Measurements from ENCODE around the gene PLEKHA8.

PLEKHA8 gene

GRCh38 chr7:30041526-30042269, 13.5 kb downstream of the PLEKHA8 start:
- POLR2A ChIA-PET, result no interaction called here
- CTCF ChIA-PET, result no interaction called here
- no peak for DNase-seq (ENCODE audit: extremely low spot score)
- no peak for TF ChIP-seq FOXK2 (IDR thresholded peaks at IDR 0.05)
- TF ChIP-seq TARDBP (IDR thresholded peaks at IDR 0.05), result no peak
- TF ChIP-seq FOXA1 (IDR thresholded peaks at IDR 0.05), result no peak
- no peak for TF ChIP-seq ELF4 (IDR thresholded peaks at IDR 0.05)
- no peak for TF ChIP-seq ARNT (IDR thresholded peaks at IDR 0.05)
- no peak for TF ChIP-seq FOXM1 (IDR thresholded peaks at IDR 0.05; ENCODE audit: borderline replicate concordance)
- no peak for TF ChIP-seq HDGF (IDR thresholded peaks at IDR 0.05; ENCODE audit: borderline replicate concordance)
- TF ChIP-seq LEF1 (IDR thresholded peaks at IDR 0.05; ENCODE audit: borderline replicate concordance), result no peak
- no peak for TF ChIP-seq NFRKB (IDR thresholded peaks at IDR 0.05)
- TF ChIP-seq SUZ12 (IDR thresholded peaks at IDR 0.05), result no peak
- no peak for TF ChIP-seq CTBP1 (IDR thresholded peaks at IDR 0.05; ENCODE audit: borderline replicate concordance)
- TF ChIP-seq PKNOX1 (IDR thresholded peaks at IDR 0.05), result no peak
- no peak for TF ChIP-seq SP1 (IDR thresholded peaks at IDR 0.05)
- TF ChIP-seq L3MBTL2 (conservative IDR thresholded peaks at IDR 0.05), result no peak
- no peak for TF ChIP-seq BHLHE40 (IDR thresholded peaks at IDR 0.05; ENCODE audit: borderline replicate concordance)
- no peak for TF ChIP-seq ZNF384 (IDR thresholded peaks at IDR 0.05)

- ChIA-PET POLR2A (no interaction called here), CTCF (no interaction called here)
- TF ChIP-seq ZNF384 (IDR thresholded peaks at IDR 0.05), result no peak
- no peak for TF ChIP-seq SUZ12 (IDR thresholded peaks at IDR 0.05)
- TF ChIP-seq NFRKB (IDR thresholded peaks at IDR 0.05), result no peak
- no peak for TF ChIP-seq BHLHE40 (IDR thresholded peaks at IDR 0.05; ENCODE audit: borderline replicate concordance)
- TF ChIP-seq ELF4 (IDR thresholded peaks at IDR 0.05), result no peak
- TF ChIP-seq FOXA1 (IDR thresholded peaks at IDR 0.05), result no peak
- no peak for TF ChIP-seq LEF1 (IDR thresholded peaks at IDR 0.05; ENCODE audit: borderline replicate concordance)
- TF ChIP-seq HDGF (IDR thresholded peaks at IDR 0.05; ENCODE audit: borderline replicate concordance), result no peak
- TF ChIP-seq SP1 (IDR thresholded peaks at IDR 0.05), result no peak
- TF ChIP-seq TARDBP (IDR thresholded peaks at IDR 0.05), result no peak
- no peak for TF ChIP-seq L3MBTL2 (conservative IDR thresholded peaks at IDR 0.05)
- TF ChIP-seq PKNOX1 (IDR thresholded peaks at IDR 0.05), result no peak
- no peak for TF ChIP-seq CTBP1 (IDR thresholded peaks at IDR 0.05; ENCODE audit: borderline replicate concordance)
- DNase-seq (ENCODE audit: extremely low spot score), result no peak
Observed at GRCh38 chr7:30046127-30046770, 18.0 kb downstream of the PLEKHA8 start.

- ChIA-PET CTCF (no interaction called here), POLR2A (no interaction called here)
- TF ChIP-seq TARDBP (IDR thresholded peaks at IDR 0.05), result no peak
- no peak for TF ChIP-seq NFRKB (IDR thresholded peaks at IDR 0.05)
- TF ChIP-seq ELF4 (IDR thresholded peaks at IDR 0.05), result no peak
Observed at GRCh38 chr7:30047124-30047523, 18.9 kb downstream of the PLEKHA8 start.

GRCh38 chr7:30048582-30048981, 20.4 kb downstream of the PLEKHA8 start:
- ChIA-PET POLR2A (no interaction called here), CTCF (interaction anchor here (0.8 kb wide), 1 partner anchor 11 kb away, joined by 3 read pairs; no protein-coding TSS in a partner anchor)
- no peak for TF ChIP-seq NFRKB (IDR thresholded peaks at IDR 0.05)
- TF ChIP-seq ZNF384 (IDR thresholded peaks at IDR 0.05), result no peak
- TF ChIP-seq L3MBTL2 (conservative IDR thresholded peaks at IDR 0.05), result no peak
- TF ChIP-seq BHLHE40 (IDR thresholded peaks at IDR 0.05; ENCODE audit: borderline replicate concordance), result no peak
- no peak for TF ChIP-seq ELF4 (IDR thresholded peaks at IDR 0.05)
- no peak for TF ChIP-seq FOXA1 (IDR thresholded peaks at IDR 0.05)
- TF ChIP-seq FOXK2 (IDR thresholded peaks at IDR 0.05), result no peak
- TF ChIP-seq SUZ12 (IDR thresholded peaks at IDR 0.05), result no peak
- TF ChIP-seq SP1 (IDR thresholded peaks at IDR 0.05), result no peak
- TF ChIP-seq LEF1 (IDR thresholded peaks at IDR 0.05; ENCODE audit: borderline replicate concordance), result no peak
- no peak for TF ChIP-seq PKNOX1 (IDR thresholded peaks at IDR 0.05)
- TF ChIP-seq HDGF (IDR thresholded peaks at IDR 0.05; ENCODE audit: borderline replicate concordance), result no peak
- no peak for TF ChIP-seq FOXM1 (IDR thresholded peaks at IDR 0.05; ENCODE audit: borderline replicate concordance)
- TF ChIP-seq ARNT (IDR thresholded peaks at IDR 0.05), result no peak
- TF ChIP-seq TARDBP (IDR thresholded peaks at IDR 0.05), result no peak
- TF ChIP-seq CTBP1 (IDR thresholded peaks at IDR 0.05; ENCODE audit: borderline replicate concordance), result no peak
- DNase-seq (ENCODE audit: extremely low spot score), result no peak

More at GRCh38 chr7:30047124-30047523, 18.9 kb downstream of the PLEKHA8 start:
- DNase-seq (ENCODE audit: extremely low spot score), result no peak

GRCh38 chr7:30049173-30049572, 21.0 kb downstream of the PLEKHA8 start:
- POLR2A ChIA-PET, result no interaction called here
- CTCF ChIA-PET, result no interaction called here
- TF ChIP-seq BHLHE40 (IDR thresholded peaks at IDR 0.05; ENCODE audit: borderline replicate concordance), result no peak
- TF ChIP-seq TARDBP (IDR thresholded peaks at IDR 0.05), result no peak
- TF ChIP-seq LEF1 (IDR thresholded peaks at IDR 0.05; ENCODE audit: borderline replicate concordance), result no peak
- no peak for TF ChIP-seq CTBP1 (IDR thresholded peaks at IDR 0.05; ENCODE audit: borderline replicate concordance)
- TF ChIP-seq SUZ12 (IDR thresholded peaks at IDR 0.05), result no peak
- DNase-seq (ENCODE audit: extremely low spot score), result no peak

- ChIA-PET POLR2A (no interaction called here), CTCF (no interaction called here)
- TF ChIP-seq SUZ12 (IDR thresholded peaks at IDR 0.05) (no peak), BHLHE40 (IDR thresholded peaks at IDR 0.05; ENCODE audit: borderline replicate concordance) (no peak), TARDBP (IDR thresholded peaks at IDR 0.05) (no peak), HDGF (IDR thresholded peaks at IDR 0.05; ENCODE audit: borderline replicate concordance) (no peak), LEF1 (IDR thresholded peaks at IDR 0.05; ENCODE audit: borderline replicate concordance) (no peak), L3MBTL2 (conservative IDR thresholded peaks at IDR 0.05) (no peak), ZNF384 (IDR thresholded peaks at IDR 0.05) (no peak), SP1 (IDR thresholded peaks at IDR 0.05) (no peak), ELF4 (IDR thresholded peaks at IDR 0.05) (no peak), FOXM1 (IDR thresholded peaks at IDR 0.05; ENCODE audit: borderline replicate concordance) (no peak), CTBP1 (IDR thresholded peaks at IDR 0.05; ENCODE audit: borderline replicate concordance) (no peak), NFRKB (IDR thresholded peaks at IDR 0.05) (no peak), ARNT (IDR thresholded peaks at IDR 0.05) (no peak), FOXK2 (IDR thresholded peaks at IDR 0.05) (no peak), FOXA1 (IDR thresholded peaks at IDR 0.05) (no peak), PKNOX1 (IDR thresholded peaks at IDR 0.05) (no peak)
- no peak for DNase-seq (ENCODE audit: extremely low spot score)
Observed at GRCh38 chr7:30053068-30053467, 24.9 kb downstream of the PLEKHA8 start.
